ENCODE data around the gene CELF4.

DNA sequence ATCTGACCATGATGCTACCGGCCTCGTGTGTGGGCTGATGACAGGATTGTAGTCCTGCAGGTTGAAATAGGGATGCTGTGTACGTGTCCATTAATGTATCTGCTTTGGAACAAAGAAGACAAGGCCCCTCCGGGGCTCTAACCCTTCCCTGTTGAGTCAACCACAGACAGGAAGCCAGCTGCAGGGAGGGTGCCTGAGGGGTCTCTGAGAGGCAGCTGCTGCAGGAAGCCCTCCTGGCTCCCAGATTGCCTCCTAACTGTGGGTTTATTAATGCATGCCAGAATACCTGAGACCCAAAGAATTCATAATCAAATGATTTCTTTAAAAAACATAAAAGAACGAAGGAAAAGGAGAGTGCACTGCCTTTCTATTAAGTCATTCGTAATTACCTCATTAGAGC, 140.4 kb downstream of the CELF4 start:
- TF ChIP-seq CTCF (optimal IDR thresholded peaks at IDR 0.05 in 1 of 3, IDR thresholded peaks at IDR 0.05 in 1 of 3, conservative IDR thresholded peaks at IDR 0.05 in 1 of 3; ENCODE audit: extremely low read depth in 1 of 3, insufficient read depth in 2 of 3, low read length in 3 of 3): no peak
- no peak for TF ChIP-seq EZH2 (IDR thresholded peaks at IDR 0.05; ENCODE audit: low read length)

Data from keratinocyte (primary cell).